ENCODE measurements around the gene LPIN3. TPM values are rescaled to one million over a fixed set of nuclear protein-coding genes. Genes with fewer than 3 reads are reported as not detected.

Gene LPIN3
- total and polyA plus RNA-seq, 2 of the 4 experiments (the other 2 are of a cell fraction): 2.3 to 8.3 TPM

DNA sequence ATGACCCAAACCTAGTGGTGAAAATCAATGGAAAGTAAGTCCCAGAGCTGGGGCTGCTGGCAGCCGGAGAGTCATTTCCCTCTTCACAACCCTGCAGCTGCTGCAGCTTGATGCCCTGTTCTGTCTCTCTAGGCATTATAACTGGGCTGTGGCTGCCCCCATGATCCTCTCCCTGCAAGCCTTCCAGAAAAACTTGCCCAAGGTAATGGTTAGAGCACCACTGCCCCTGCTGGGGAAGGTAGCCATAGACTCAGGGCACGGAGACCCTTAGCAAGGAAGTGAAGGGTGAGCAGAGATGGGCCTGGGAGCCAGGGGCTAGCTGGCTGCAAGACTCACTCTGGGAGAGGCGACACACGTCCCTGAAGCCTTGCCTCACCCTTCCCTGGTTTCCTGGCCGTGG lies 12.0 kb downstream of the LPIN3 start:
- Histone ChIP-seq H4K20me1 (ENCODE audit: insufficient read depth, low read length) (no peaks in the 10 kb centered on the region), H3K4me3 (ENCODE audit: insufficient read depth, low read depth, low read length) (no peak overlapping the region), H3K56ac (ENCODE audit: extremely low read depth, insufficient read depth, low read length) (no peak overlapping the region), H2BK20ac (ENCODE audit: low read depth, low read length) (no peak overlapping the region), H4K91ac (ENCODE audit: insufficient read depth, low read depth, low read length) (no peak overlapping the region), H3K14ac (replicated peaks; ENCODE audit: low read depth, low read length) (0 out of 2 replicates have a peak overlapping the region, but pooled peaks have one; percentile 41), H3K4me2 (ENCODE audit: low read depth, low read length) (no peak overlapping the region), H3K9ac (ENCODE audit: low read depth, low read length) (no peak overlapping the region), H2AK5ac (ENCODE audit: low read depth, low read length) (no peak overlapping the region), H3K4ac (ENCODE audit: low read depth, low read length) (no peak overlapping the region), H2AK9ac (replicated peaks; ENCODE audit: low read depth, low read length, poor library complexity) (no peak overlapping the region), H3K9me3 (ENCODE audit: control insufficient read depth, insufficient read depth, low read length) (no peaks in the 10 kb centered on the region), H3K79me1 (ENCODE audit: low read depth in 1 of 2, low read length in 2 of 2) (no peaks in the 10 kb centered on the region), H2BK120ac (ENCODE audit: low read depth, low read length) (no peak overlapping the region), H3K36me3 (ENCODE audit: control insufficient read depth, insufficient read depth, low read length) (no peaks in the 10 kb centered on the region; the same call in 1 of the 2 replicates), H3K18ac (ENCODE audit: low read depth, low read length) (no peak overlapping the region), H3K27ac (ENCODE audit: insufficient read depth, low read length) (no peak overlapping the region), H3K27me3 (ENCODE audit: control insufficient read depth, insufficient read depth, low read length) (no peaks in the 10 kb centered on the region), H4K8ac (ENCODE audit: low read depth in 2 of 2, low read length in 2 of 2) (no peak overlapping the region), H3K9me1 (ENCODE audit: insufficient read depth, low read length) (no peaks in the 10 kb centered on the region; the same call in 1 of the 2 replicates), H3K23ac (ENCODE audit: low read depth, low read length) (no peak overlapping the region), H2BK5ac (ENCODE audit: low read depth, low read length, poor library complexity, severe bottlenecking) (no peak overlapping the region), H2AFZ (replicated peaks; ENCODE audit: low read length, poor library complexity) (no peak overlapping the region), H2BK15ac (ENCODE audit: low read depth, low read length) (no peak overlapping the region), H3K4me1 (ENCODE audit: control insufficient read depth, insufficient read depth, low read length) (peaks cover 4% of the 10 kb centered on the region; the same call in 1 of the 2 replicates), H4K5ac (ENCODE audit: low read depth, low read length) (no peak overlapping the region)
- in situ Hi-C loops (cut with MboI; ENCODE audit: low sequenced_read_pairs) (no loop called here), dilution Hi-C loops (cut with HindIII; ENCODE audit: low sequenced_read_pairs, unreplicated experiment) (no loop called here), intact Hi-C loops (cut with micrococcal nuclease) (no loop called here)
- BruUV-seq (replicated peaks): no TSS peak
- DNase-seq (no peak), ATAC-seq (ENCODE audit: low read depth) (no peak)
- 72% methylated on average over 3 of the region's 5 CpGs; no CpG with 5 or more reads in 1 of the 2 experiments for WGBS, 2 experiments (ENCODE audit: extremely low coverage in 2 of 2, insufficient read length in 1 of 2)
- CTCF ChIA-PET: no interaction called here
- TF ChIP-seq BHLHE40 (IDR thresholded peaks at IDR 0.05; ENCODE audit: low read depth, low read length) (no peak), SMC3 (IDR thresholded peaks at IDR 0.05; ENCODE audit: low read depth, low read length) (no peak), RFX5 (IDR thresholded peaks at IDR 0.05; ENCODE audit: low read depth, low read length) (no peak), RCOR1 (IDR thresholded peaks at IDR 0.05; ENCODE audit: insufficient replicate concordance, low read length) (no peak), MXI1 (IDR thresholded peaks at IDR 0.05; ENCODE audit: borderline replicate concordance, low read depth, low read length) (no peak), RAD21 (IDR thresholded peaks at IDR 0.05; ENCODE audit: low read length) (no peak), POLR2A (IDR thresholded peaks at IDR 0.05; ENCODE audit: low read depth, low read length) (no peak), CEBPB (IDR thresholded peaks at IDR 0.05; ENCODE audit: low read depth, low read length) (no peak), MAFK (IDR thresholded peaks at IDR 0.05; ENCODE audit: low read depth, low read length) (no peak), MAZ (IDR thresholded peaks at IDR 0.05; ENCODE audit: borderline replicate concordance, low read depth, low read length) (no peak), FOS (IDR thresholded peaks at IDR 0.05; ENCODE audit: low read depth, low read length) (no peak), CHD1 (IDR thresholded peaks at IDR 0.05; ENCODE audit: low read depth, low read length) (no peak)
- TF ChIP-seq, protein P1, sequence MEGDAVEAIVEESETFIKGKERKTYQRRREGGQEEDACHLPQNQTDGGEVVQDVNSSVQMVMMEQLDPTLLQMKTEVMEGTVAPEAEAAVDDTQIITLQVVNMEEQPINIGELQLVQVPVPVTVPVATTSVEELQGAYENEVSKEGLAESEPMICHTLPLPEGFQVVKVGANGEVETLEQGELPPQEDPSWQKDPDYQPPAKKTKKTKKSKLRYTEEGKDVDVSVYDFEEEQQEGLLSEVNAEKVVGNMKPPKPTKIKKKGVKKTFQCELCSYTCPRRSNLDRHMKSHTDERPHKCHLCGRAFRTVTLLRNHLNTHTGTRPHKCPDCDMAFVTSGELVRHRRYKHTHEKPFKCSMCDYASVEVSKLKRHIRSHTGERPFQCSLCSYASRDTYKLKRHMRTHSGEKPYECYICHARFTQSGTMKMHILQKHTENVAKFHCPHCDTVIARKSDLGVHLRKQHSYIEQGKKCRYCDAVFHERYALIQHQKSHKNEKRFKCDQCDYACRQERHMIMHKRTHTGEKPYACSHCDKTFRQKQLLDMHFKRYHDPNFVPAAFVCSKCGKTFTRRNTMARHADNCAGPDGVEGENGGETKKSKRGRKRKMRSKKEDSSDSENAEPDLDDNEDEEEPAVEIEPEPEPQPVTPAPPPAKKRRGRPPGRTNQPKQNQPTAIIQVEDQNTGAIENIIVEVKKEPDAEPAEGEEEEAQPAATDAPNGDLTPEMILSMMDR (conservative IDR thresholded peaks at IDR 0.05; ENCODE audit: low read depth, low read length): no peak
- TF ChIP-seq, protein P2, sequence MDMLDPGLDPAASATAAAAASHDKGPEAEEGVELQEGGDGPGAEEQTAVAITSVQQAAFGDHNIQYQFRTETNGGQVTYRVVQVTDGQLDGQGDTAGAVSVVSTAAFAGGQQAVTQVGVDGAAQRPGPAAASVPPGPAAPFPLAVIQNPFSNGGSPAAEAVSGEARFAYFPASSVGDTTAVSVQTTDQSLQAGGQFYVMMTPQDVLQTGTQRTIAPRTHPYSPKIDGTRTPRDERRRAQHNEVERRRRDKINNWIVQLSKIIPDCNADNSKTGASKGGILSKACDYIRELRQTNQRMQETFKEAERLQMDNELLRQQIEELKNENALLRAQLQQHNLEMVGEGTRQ (IDR thresholded peaks at IDR 0.05; ENCODE audit: low read depth, low read length): no peak
- POLR2A ChIA-PET (ENCODE audit: unreplicated experiment): no interaction called here

Data from IMR-90 (cell line).